Stimulated activated CD4-positive, alpha-beta T cell treated with anti-CD3 and anti-CD28 coated beads, Interleukin-15, amount 100 ng/mL, for 1 hour (primary cell): ENCODE results near the gene LMAN2.
"Not testable (repeated sequence)": the region's sequence is repeated elsewhere in the genome, so short reads cannot be mapped to it uniquely, and the experiment has no call there.

Source experiments
- DNase-seq, 2 donors: peaks; one replicate each; pipeline ENCODE4 v3.0.0-alpha.2; 2020; ENCODE audit warnings: low read depth in 1 of 2, low spot score in 1 of 2

Gene LMAN2

GRCh38 chr5:177365845-177366527, 14.5 kb upstream of the LMAN2 start:
- DNase-seq, result no peak

DNA sequence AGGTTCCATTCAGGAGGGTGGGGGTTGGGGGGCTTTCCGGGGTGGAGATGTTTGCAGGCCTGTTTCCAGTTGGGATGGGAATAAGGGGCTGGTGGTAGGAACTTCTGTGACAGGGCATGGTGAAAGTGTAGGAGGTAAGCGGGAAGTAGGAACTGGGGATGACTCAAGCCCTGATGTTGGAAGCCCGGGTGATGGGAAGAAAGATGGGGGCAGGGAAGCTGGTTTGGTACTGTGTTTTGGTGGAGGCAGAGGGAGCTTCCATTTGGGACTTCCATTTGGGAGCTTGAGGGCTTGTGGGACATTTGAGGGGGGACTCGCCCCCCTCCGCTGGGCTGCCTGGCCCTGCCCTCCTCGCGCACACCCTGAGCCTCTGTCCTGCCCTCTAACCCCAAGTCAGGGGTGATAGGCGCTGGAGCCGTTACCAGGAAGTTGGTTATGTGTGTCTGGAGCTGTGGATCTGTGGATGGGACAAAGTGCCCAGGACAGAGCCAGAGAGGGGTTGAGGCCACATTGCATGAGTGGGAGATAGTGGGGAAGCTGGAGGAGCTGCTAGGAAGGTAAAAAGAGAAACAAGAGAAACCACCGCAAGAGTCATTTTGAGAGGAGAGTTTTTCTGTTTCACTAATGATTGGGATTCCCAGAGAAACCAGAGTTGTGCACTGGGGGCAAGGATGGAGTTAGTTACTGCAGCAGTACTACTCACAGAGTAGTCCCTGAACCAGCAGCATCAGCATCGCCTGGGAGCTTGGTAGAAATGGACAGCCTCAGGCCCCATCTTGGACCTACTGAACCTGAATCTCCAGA, 12.9 kb upstream of the LMAN2 start:
- no peak for DNase-seq

DNA sequence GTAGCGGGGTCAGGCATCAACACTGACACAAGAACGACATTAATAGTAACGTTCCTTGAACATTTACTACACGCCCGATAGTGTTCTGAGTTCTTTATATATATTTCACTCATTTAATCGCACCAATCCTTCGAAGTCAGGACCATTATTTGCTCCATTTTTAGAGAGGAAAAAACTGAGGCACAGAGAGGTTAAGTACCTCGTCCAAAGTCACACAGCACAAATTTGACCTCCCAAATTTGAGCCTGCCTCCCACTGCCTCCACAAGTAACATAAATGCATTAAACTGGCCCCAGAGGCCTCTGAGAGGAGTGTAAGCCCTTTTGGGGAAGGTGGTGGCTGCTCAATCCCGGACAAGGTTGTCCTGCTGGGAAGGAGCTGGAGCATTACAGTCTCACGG, 12.1 kb upstream of the LMAN2 start:
- DNase-seq, result no peak

DNA sequence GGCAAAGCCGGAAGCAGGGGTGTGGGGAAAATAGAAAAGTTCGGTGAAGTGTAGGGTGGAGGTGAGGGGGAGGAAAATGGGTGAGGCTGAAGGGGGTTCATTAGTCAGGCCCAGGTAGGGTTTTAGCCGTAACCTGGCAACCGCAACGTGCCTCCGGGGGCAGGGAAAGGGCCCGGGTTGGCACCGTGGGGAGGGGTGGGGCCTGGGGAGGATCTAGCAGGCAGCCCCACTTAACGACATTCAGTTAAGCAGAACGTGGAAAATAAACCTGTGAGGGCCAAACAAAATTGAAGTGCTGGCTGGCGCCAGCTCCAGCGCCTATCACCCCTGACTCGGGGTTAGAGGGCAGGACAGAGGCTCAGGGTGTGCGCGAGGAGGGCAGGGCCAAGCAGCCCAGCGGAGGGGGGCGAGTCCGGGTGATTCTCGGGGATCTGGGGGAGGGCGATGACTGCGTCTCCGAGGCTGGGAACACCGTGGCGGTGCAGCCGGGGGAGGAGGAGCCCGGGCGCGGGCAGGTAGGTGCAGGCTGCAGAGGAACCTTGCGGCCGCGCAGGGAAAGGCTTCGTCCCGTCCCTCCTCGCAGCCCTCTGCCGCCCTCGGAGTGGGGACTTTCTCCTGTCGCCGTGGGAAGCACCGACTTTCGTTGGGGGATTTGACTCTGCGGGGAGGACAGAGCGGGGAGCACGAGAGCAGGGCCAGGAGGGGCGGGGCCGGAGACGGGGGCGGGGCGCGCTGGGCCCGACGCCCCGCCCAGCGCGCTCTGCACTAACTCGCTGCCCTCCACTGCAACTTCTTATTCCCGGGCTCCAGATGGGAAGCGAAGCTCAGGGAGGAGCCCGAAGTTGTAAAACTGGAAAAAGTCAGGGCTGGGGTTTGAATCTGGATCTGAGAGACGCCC, 11.4 kb upstream of the LMAN2 start:
- peak in 1 of 2 donors; percentile 65 for DNase-seq

- no peak for DNase-seq
Observed at GRCh38 chr5:177362292-177362609, 10.8 kb upstream of the LMAN2 start.

DNA sequence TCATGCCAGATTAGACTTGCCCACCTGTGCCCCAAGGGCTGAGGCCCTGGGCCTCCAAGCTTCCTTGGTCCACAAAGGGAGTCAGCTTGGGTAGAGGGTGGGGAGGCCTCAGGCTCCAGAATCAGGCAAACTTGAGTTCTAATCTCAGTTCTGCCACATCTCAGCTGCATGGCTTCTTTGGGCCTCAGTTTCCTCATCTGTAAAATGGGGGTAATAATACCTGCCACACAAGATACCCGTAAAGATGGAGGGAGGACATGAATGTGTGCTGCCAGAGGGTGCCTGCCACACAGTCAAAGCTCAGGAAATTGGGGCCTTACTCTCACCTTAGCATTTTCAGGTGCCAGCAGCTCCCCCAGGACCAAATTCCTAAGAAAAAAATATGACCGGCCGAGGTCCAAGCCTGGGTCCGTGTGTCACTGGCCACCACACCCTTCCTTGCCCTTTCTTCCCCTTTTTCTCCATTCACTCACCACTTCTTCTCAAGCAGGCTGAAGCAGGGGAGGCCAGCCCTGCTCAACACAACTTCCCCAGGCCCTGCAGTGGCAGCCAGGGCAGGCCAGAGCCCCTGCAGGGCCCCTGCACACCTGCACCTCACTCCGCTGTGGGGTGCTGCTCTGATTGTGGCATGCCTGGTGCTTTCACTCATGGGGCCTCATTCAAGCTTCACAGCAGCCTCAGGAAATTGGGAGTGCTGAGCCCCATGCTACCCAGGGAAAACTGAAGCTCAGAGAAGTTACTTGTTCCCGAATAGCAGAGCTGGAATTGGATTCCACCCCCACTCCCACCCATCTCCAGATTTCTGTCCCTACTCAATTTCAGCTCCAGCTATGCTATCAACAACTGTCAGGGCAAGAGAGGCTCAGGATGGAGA, 10.2 kb upstream of the LMAN2 start:
- DNase-seq, result no peak

DNA sequence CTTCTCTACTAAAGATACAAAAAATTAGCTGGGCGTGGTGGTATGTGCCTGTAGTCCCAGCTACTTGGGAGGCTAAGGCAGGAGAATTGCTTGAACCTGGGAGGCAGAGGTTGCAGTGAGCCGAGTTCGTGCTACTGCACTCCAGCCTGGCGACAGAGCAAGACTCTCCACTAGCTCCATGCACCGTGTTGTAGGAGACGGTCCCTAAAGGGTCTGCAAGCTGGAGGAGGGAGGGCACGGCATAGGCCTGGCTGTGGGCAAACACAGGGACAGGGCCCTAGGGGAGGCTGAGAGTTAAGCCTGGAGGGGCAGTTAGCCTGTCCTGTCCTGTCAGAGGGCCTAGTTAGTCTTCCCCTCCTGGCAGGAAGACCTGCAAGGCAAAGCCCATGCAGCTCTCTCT, 9.3 kb upstream of the LMAN2 start:
- not testable (repeated sequence) for DNase-seq

- DNase-seq, result no peak
Observed at GRCh38 chr5:177359860-177360259, 8.4 kb upstream of the LMAN2 start.

DNA sequence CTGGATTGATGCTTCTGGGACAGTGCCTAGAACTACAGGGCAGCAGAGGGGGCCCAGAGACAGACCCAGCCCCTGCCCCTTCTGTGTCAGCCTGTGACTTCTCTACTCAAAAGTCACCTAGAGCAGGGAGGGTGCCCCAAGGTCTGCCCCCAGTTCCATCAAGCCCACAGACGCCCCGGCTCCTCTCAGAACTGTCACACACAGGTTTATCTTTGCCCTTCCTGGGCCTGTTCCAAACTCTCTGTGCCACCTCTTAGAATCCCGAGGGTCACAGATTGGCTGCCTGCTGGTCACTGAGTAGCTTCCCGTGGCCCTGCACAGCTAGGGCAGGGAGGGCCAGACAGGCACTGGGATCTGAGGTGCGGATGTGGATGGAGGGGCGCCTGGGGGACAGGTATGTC, 8.0 kb upstream of the LMAN2 start:
- DNase-seq, result no peak

DNA sequence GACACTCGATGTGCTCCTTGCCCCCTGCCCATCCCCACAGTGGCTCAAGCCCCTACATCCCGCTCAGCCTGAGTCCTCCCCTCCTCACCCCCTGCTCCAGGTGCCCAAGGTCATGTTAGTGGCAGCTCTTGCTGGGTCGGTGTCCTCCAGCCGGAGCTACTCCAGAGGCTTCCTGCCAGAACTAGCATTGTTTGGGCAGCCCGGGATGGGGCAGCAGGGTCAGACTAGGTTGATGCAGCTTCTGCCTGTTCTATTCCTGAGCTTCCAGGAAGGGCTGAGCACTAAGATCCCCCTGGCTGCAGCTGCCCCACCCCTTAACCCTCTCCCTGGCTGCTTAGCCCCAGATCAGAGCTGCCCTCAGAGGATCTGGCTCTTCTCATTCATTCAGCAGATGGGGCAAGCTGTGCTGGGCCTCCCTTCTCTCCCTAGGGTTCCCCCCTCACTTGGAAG, 6.9 kb upstream of the LMAN2 start:
- no peak for DNase-seq

- peak; percentile 34 to 40 for DNase-seq
Observed at GRCh38 chr5:177357459-177358351, 6.2 kb upstream of the LMAN2 start, which contains the start of gene RGS14. RGS14 (plus strand) TSS chr5:177357924; CDS start chr5:177358025, 101 bp downstream.

DNA sequence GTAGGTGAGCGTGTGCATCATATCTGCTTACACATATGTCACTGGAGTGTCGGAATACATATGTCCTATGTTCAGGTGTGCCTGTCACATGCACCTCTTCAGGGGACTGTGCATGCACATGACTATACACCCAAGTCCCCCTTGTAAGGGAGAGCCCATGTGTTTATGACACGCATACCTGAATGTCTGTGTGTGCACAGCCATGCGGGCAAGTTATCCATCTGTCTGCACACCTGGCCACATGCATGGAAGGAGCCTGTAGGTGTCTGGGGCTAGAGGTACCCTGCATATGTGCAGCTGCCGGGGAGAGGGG, 5.6 kb upstream of the LMAN2 start:
- no peak for DNase-seq

GRCh38 chr5:177356746-177357145, 5.3 kb upstream of the LMAN2 start:
- no peak for DNase-seq

DNA sequence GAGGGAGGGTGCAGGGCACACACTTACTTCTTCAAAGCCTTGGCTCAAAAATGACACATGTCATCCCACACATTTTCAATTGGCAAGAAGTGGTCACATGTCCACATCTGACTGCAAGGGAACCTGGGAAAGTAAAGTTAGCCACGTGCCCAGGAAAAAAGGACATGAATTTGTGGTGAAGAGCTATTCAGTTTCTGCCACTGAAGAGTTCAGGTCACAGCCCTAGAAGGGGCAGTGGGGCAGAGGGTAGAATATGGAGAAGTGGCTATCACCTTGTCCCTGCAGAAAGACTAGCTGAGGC, 4.3 kb upstream of the LMAN2 start:
- no peak for DNase-seq

- no peak for DNase-seq
Observed at GRCh38 chr5:177355162-177355867, 3.8 kb upstream of the LMAN2 start.

DNA sequence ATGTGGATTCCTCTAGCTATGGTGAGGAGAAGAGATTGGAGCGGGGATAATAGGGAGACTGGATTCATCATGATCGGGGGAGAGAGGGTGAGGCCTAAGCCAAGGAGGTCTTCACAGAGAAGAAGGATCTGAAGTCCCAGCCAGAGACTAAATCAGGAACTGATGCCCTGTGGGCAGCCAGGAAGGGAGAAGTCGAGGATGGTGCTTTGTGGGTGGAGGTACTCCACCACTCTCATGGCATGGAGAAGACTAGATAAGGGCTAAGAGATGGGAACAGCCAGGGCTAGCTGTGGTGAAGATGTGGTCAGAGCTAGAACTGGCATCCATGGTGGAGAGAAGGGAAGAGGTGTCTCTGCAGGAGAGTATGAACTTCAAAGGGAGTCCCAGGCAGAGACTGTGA, 3.2 kb upstream of the LMAN2 start:
- no peak for DNase-seq

GRCh38 chr5:177354256-177354655, 2.8 kb upstream of the LMAN2 start:
- no peak for DNase-seq

DNA sequence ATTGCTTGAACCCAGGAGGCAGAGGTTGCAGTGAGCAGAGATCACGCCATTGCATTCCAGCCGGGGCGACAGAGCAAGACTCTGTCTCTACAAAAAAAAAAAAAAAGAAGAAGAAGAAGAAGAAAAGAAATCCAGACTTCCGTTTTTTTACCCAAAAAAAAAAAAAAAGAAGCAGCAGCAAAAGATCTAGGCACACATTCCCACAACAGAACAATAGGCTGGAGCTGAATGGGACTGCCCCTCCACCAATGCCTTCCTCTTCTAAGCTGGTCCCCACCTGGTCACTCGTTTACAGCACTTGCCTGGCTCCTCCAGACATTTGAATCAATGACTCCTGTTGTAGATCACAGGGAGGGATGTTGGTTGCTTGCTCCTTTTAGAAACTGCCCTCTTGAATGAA, 1.6 kb upstream of the LMAN2 start:
- no peak for DNase-seq

GRCh38 chr5:177350776-177351391, 584 bp downstream of the LMAN2 start:
- no peak for DNase-seq
